GM19452 (cell line): ENCODE data around the gene CNTNAP3.
"Not testable (repeated sequence)": the region's sequence is repeated elsewhere in the genome, so short reads cannot be mapped to it uniquely, and the experiment has no call there.

Source experiments
- ATAC-seq: cut with Tn5 transposase; IDR thresholded peaks from one replicate; pipeline ENCODE4 v1.9.1; 2021; ENCODE audit not compliant: unreplicated experiment

The CNTNAP3 gene

DNA sequence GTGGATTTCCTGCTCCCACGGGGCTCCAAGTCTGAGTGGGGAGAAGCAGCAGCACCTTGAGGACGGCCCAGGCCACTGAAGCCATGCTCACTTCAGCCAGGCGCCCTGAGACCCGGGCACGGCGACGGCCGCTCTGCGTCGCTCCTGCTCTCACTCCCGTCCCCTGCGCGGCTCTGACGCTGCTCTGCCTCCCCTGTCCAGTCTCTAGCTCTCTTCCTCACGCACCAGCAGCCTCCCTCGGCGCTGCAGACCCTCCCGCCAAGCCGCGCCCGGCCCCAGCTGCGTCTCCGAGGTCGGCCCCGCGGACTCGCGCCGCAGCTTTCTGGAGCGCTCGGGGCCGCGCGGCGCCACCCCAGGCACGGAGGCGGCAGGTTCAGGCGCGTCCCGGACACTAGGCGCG is at the start of gene CNTNAP3:
CNTNAP3 (minus strand) TSS at position 188 of the 400 bp plus-strand sequence; CDS start at position 85, 103 bp downstream.
- not testable (repeated sequence) for ATAC-seq

DNA sequence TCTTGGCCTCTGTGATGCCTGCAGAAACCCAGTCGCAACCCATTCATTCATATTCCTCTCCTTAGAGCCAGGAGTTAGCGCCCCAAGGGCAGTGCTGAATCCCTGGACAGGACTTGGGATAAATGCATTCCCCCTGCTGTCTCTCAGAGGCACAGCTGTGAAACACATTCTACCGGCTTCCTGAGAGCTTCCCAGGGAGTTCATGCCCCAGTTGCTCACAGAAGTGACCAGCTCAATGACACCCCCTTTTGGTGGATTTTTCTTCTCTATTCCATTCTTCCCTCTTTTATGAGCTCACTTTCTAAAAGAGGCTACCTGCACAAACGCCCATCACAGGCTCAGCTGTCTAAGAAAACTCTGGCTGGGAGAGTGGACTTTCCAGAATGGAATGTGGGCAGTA is 8.0 kb downstream of the CNTNAP3 start:
- not testable (repeated sequence) for ATAC-seq

DNA sequence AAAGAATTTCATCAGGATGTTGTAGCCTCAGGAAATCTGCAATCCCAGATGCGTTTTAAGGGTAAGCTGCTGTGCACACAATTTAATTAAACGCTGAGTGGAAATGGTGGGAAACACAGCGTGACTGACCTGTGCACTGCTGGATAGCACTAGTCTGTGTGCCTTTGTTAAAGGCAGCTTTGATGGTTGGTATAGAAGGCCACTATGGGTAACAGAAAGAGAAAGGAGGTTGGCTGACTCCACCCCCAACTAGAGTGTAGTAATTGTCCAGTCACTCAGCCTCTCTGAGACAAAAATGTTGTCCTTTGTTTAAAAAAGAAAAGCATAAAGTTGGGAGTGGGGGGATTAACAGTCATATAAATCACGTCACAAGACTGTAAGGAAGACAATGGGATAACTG is 45.5 kb downstream of the CNTNAP3 start:
- ATAC-seq, result not testable (repeated sequence)

DNA sequence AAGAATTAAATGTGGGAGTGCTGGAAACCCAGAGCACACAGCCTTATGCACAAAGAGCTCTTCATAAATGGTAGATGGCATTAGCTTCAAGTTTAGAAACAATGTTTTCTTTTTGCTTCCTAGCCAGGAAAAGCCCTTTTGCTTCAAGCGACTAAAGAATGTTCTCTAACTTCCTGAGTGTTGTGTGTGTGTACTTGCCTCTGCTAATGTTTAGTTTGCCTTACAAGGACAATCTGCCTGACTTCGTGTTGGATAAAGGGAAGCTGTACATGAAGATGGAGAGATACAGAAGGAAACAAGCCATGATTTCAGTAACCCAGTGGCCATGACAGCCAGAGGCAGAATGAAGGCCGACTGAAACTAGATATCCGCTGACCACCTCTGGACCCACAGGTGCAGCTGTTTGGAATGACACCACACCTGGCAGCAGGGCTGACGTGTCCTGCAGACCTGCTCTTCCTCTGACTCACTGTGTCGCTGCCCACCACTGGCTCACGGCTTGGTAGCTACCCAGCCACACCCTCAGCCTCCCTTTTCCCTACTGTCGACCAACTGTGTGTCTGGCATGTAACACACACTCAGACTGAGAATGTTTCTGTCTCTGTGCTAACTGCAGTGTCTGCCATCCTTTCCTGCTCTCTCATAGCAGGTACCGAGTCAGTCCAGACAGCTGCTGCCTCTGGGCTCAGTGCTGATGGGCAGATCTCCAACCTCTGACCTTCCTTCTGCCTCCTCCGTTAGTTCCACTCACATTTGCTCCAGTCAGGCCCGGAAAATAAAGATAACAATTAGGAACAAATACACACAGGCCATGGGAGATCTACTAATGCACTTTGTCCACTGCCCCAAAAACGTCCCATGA is 55.6 kb downstream of the CNTNAP3 start:
- not testable (repeated sequence) for ATAC-seq

DNA sequence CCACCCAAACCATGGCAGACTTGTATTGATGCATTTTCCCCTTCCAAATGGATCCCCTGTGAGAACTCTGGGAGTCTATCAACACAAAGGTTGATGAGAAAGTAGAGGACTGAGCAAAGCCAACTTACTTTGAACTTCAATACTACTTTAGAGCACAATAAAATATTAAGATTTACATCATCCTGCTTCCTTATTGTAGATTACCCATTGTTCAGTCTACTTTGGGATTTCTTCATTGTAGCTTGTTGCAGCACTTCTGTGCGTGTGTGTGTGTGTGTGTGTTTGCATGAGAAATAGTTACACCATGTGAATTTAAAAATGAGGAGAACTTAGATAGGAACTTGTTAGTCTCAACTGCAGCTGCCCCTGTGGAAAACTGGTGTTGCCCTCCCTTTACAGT is 72.0 kb downstream of the CNTNAP3 start:
- not testable (repeated sequence) for ATAC-seq

DNA sequence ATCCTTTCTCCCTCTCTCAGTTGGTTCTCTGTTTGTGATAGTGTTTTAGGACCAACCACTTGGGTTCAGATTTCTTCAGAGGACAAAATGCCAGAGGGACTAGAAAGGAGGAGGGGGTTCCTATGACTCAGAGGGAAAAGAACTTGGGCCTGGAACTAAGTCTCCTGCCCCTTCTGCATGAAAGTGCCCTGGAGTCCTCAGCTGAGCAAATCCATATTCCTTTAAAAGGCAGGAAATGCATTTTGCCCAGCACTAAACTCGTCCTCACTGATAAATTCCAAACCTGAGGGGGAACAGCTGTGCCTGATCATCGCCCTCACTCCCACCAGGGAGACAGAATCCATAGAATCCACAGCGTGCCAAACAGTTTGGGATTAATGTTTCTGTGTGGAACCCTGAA is 78.2 kb downstream of the CNTNAP3 start:
- not testable (repeated sequence) for ATAC-seq

DNA sequence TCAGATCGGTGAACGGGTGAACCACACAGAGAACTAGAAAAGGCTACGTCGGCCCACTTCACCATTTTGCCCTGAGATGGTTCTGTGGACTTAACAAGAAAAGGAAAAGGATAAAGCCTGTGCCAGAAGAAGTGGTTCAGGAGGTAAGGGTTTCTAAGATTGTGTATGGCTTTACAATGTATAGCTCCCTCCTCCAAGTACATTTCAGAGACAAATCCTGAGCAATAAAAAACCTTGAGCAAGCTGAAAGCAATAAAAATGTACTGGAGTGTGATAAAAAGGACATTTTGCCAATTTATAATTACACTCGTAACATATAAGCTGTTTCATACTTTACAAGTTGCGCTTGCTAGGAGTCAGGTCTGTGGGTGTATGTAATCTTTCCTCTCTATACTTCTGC is 81.3 kb downstream of the CNTNAP3 start:
- ATAC-seq, result not testable (repeated sequence)

DNA sequence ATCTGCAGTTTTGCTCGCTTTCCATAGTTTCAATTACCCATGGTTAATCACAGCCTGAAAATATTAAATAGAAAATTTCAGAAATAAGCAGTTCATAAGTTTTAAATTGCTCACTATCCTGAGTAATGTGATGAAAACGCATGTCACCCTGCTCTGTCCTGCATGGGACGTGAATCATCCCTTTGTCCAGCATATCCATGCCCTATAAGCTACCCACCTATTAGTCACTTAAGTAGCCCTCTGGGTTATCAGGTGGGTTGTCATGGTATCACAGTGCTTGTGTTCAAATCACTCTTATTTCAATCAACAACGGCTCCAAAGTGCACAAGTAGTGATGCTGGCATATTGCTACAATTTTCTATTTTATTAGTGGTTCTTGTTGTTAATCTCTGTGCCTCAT is 82.1 kb downstream of the CNTNAP3 start:
- not testable (repeated sequence) for ATAC-seq

DNA sequence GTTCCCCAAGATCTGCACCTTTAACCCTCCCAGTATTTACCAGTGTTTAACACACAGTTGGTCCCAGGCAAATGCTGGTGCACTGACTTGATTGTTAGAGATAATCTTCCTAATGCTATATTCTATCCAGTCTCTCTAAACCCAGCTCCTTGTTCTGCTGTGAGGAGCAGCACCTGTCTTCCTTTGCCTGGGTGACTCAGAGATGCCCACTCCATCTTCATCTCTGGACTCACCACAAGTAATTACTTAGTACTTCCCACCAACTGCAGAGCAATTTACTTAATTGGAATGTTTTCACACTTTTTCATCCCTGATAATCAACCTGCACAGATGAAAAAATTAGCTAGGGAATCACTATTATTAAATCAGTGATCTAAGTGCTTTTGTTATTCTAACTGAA is 87.6 kb downstream of the CNTNAP3 start:
- ATAC-seq, result not testable (repeated sequence)

DNA sequence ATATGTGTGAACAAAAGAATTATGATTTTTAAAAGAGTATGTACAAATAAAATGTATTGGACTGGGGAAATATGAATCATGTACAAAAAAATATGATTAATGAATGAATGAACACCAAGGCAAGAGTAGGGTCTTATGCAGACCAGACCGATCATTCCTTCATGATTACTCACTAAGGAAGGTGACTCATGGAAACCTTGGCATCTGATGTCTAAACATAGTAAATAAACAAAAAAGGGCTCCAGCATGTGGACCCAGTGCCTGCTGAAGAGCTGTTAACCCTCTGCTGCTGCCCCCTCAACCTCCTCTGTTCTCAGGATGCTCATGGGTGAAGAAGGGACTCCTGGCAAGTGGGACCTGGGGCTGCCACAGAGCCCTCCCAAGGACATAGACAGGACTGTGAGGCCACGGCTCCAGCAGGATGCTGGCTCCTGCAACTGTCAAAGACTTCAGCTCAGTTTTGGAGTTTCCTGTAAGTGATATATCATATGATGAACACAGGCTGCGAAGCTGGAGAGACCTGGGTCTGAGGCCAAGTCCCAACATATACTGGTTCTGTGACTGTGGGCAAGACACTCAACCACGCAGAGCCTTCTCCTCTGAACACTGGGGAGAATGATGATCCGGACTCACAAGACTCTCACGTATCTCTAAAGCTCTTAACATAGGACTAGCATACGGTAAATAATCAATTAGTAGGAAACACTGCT is 89.8 kb downstream of the CNTNAP3 start:
- ATAC-seq, result not testable (repeated sequence)

DNA sequence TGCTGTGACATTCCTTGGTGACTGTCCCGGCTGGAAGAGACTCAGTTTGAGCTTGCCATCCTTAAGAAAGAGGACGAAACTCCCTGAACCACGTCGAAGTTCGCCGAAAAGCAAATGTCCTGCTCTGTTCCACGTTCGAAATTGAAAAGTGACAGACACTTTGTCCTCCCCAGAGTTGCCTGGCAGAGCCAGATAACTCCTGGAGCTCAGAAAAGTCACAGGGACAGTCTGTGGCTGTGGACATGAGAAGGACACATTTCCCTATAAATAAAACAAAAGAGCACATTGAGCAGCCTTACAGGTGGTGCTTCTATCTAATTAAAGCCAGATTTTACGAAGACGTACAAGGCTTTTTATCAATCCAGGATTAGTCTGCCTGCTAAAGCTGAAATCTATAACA is 116.6 kb downstream of the CNTNAP3 start:
- ATAC-seq, result not testable (repeated sequence)

DNA sequence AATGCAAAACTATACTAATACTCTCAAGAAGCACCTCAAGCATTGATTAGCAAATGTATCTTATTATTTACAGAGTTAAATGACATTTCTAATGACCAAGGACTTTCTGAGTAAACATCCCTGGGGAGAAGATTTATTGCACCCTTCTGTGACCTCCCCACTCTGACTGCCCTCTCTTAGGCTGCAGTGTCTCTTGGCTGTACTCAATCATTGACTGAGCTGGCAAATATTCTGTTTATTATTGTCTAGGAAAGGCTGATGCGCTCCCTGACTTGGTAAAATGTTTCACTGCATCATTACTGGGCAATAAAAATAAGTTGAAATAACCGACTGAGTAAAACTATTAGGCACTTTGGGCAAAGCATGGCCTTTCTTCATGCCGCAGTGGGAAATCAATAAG is 130.3 kb downstream of the CNTNAP3 start:
- not testable (repeated sequence) for ATAC-seq

DNA sequence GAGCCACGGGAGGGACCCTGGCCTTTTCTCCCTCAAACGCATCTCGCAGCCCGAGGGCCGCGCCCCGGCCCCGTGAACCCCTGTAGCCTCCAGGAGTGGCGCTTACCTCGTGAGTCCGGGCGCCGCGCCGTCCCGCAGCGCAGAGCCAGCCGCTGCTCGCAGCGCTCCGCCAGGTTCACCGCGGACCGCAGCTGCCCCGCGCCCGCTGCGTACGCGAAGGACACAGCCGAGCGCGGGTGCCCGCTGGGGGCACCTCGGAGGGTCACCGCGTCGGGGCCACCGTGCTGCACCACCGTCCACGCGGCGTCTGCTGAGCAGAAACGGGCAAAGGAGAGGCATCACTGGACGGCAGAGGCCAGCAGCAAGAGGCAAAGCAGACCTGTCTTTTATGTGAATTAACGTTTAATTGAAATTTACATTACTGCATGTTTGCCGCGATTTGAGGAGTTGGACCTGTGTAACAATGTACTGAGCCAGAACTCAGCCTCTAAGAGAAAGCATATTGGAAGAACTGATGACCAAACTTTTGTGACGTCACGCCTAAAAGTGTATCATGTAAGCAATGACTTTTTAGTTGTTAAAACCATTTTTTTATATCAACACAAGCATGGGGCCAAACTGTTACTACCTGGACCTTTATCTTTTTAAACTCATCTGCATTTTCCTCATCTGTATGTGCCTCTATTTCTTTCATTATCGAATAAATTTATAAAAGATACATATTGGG is 155.0 kb downstream of the CNTNAP3 start:
- not testable (repeated sequence) for ATAC-seq

DNA sequence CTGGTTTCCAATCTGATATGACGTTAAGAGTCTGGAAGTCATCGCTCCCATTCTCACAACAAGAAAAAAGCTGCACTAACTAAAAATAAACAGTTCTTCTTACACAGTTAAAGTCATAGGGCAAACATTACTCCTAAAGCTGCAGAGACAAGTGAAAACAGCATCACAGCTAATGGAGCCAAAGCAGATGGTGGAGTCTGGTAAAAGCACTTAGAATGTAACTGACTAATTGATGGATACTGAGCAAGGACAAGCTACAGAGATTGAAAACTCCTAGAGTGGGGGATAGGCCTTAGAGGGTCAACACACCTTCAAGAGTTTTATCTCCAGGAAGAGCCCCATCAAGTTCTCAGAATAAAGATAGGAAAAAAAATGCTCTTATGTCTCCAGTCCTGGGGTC is 166.6 kb downstream of the CNTNAP3 start:
- not testable (repeated sequence) for ATAC-seq

DNA sequence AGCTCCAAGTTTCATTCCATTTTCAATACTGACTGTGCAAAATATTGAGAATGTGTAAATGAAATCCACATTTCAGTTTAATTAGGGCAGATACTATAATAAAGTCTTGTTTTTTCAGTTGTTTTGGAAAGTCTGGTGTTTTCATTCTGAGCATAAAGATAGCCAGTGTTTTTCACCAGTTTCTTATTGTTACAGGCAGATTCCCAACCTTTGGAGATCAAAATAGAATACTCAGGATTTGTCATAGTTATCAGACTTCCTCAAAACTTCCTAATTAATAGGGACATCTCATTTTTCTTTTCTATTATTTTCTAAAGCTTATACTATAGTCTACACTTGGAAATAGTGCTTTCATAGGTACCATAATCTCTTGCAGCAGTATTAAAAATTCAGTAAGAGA is 176.2 kb downstream of the CNTNAP3 start:
- not testable (repeated sequence) for ATAC-seq

DNA sequence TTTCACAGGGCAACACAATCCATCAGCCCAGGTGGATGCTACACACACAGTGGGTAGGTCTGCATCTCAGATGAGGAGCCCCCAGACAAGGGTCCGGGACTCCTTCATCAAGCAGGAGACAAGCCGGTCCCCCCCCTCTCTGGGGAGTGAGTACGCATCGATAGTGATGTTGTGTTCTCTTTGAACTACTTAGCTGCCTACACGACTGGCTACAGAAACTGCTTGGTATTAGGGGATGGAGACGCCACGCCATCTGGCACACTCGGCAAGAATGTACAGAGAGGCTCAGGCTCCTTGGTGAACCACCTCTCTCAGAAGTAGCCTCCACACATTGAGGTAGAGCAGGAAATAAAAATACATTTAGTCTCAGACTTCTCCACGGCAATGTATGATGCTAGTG is 179.8 kb downstream of the CNTNAP3 start:
- no peak for ATAC-seq

DNA sequence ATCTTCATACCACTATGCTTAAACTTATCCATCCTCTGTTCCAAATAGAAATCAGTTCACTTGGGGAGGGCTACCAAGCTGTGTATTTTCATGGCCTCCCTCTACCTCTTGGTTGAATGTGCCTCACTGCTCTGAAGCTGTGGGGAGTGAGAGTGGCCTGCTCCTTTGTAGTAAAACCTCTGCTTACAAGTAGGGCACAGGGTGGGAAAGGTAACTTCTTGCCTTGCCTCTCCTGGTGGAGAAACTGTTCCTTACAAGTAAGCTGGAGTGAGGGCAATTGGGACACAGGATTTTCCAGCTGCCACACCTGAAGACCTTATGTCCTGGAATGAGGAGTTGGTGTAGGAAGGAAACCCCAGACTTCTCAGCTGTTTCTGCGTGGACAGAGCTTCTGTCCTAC is 190.8 kb downstream of the CNTNAP3 start:
- ATAC-seq, result not testable (repeated sequence)

DNA sequence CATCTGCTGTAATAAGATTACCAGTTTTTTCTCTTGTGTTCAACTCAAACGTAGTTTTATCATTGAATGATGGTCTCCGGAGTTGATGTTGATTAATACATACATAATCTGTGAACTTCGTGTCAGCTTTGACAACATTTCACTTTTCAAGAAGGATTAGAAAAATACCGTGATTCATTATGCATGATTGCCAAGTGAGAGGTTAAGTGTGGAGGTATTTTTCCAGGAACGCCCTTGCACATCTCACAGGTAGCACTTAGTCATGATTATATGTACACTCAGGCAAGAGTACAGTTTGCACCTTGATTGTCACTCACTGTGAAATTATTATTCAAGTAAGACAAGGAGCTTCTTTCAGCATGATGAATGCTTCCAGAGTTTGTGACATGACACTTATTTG is 202.7 kb downstream of the CNTNAP3 start:
- ATAC-seq, result not testable (repeated sequence)

DNA sequence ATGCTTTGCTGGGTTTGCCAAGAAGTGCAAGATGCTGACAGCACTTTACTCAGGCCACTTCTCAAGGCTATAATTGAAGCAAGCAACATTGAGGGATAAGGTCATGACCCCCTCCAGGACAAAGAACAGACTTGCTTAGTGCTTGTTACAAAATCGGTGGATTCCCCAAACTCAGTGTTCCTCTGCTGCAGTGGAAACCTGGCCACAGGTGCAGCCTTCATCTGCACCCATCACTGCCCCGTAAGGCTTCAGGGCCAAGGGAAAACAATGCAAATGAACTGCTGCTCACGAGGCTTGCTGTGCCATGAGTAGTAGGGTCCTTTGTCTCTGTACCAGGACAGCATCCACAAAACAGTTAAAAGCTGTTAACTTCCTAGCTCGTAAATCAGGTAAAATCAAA is 205.4 kb downstream of the CNTNAP3 start:
- not testable (repeated sequence) for ATAC-seq

DNA sequence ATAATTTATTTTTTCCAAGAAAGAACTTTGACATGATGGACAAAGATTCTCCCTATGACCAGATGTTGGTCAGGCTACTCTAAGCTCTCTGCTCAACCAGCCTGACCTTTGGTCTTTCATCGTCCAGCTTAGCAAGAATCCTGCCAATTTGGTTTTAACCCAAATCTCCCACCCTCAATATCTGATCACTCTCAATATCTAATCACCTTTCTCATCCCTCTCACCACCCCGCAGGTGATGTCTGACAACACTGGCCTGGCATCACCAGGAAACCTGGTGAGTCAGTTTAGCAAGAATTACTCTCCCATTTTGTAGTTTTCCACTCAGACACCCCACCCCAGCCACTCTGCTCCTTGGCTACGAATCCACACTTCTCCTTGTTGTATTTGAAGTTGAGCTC is 207.9 kb downstream of the CNTNAP3 start:
- not testable (repeated sequence) for ATAC-seq

DNA sequence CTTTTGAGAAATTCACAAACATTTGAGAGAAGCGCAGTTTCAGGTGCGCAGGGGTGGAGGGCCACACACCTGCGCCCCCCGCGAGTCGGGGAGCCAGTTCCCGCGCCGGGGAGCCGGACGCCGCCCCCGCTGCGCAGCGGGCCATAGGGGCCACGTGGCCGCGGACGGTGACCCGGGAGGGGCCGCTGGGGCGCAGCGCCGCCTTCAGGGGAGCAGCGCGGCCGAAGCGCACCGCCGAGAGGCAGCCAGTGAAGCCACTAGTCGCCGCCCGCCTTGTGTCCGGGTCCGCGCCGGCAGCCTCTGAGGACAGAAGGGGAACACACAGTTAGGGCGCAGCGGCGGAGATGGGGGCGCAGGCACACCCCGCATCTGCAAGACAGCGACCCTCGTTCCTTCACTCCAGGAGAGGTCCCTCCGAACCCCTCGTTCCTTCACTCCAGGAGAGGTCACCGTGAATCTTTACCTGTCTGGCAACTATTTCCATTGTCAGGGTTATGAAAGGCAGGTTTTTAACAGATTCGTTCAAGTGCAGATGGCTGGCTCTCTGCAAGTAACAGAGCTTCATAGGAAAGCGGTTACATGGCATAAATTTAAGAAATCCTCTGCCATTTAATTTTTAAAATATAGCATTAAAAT is 209.2 kb downstream of the CNTNAP3 start:
- ATAC-seq, result peak; percentile 63
